Small intestine (tissue), 7 donors: ENCODE results near the gene SUPT16H. TPM values are rescaled to one million over a fixed set of nuclear protein-coding genes. Genes with fewer than 3 reads are reported as not detected.
A peak's percentile ranks its signal among the peaks of the same experiment; 100 is the strongest.

ENCODE experiments used
- DNase-seq, 2 donors: peaks; one replicate each; pipeline versions ENCODE4 v3.0.0 to v3.0.0-alpha.2; 2013
- FAIRE-seq: peaks from 2 replicates; lab custom pipeline; 2012; peaks lifted over from hg19 to GRCh38; lab: Jason Lieb, UNC
- H3K27ac ChIP-seq, 3 donors: one replicate each; pipeline ENCODE4 v1.5.1; 2013; ENCODE audit warnings: low read length in 2 of 3, mild to moderate bottlenecking in 2 of 3, control low read depth in 1 of 3, inconsistent platforms in 1 of 3, low read depth in 1 of 3, moderate library complexity in 1 of 3
- H3K27me3 ChIP-seq, 3 donors: one replicate each; pipeline ENCODE4 v1.6.1; 2013; ENCODE audit warnings: low read length in 3 of 3, inconsistent platforms in 1 of 3; ENCODE audit not compliant: control insufficient read depth in 3 of 3, insufficient read depth in 3 of 3
- H3K36me3 ChIP-seq, 3 donors: one replicate each; pipeline ENCODE4 v1.6.1; 2013; ENCODE audit warnings: low read length in 3 of 3, inconsistent platforms in 1 of 3, low read depth in 1 of 3, mild to moderate bottlenecking in 1 of 3, moderate library complexity in 1 of 3; ENCODE audit not compliant: control insufficient read depth in 3 of 3, insufficient read depth in 2 of 3
- H3K4me1 ChIP-seq, 3 donors: one replicate each; pipeline ENCODE4 v1.6.1; 2013; ENCODE audit warnings: low read length in 2 of 3, inconsistent platforms in 1 of 3, low read depth in 1 of 3, mild to moderate bottlenecking in 1 of 3, moderate library complexity in 1 of 3; ENCODE audit not compliant: control insufficient read depth in 3 of 3, insufficient read depth in 2 of 3
- H3K4me3 ChIP-seq, 3 donors: one replicate each; pipeline ENCODE4 v1.5.1; 2013; ENCODE audit warnings: low read length in 3 of 3, control low read depth in 1 of 3, inconsistent platforms in 1 of 3, low read depth in 1 of 3, mild to moderate bottlenecking in 1 of 3, moderate library complexity in 1 of 3
- H3K9me3 ChIP-seq, 2 donors: one replicate each; pipeline ENCODE4 v1.6.1; 2013; ENCODE audit warnings: low read depth in 1 of 2, low read length in 1 of 2; ENCODE audit not compliant: control insufficient read depth in 2 of 2, insufficient read depth in 1 of 2
- WGBS, 3 donors: extraction: QIAGEN DNeasy Blood & Tissue Kit; methylation state at CpG; one replicate each; pipeline ENCODE4 v1.1.7; 2013; 5-methylcytosine and 5-hydroxymethylcytosine counted together
- polyA plus RNA-seq, 4 donors: library from polyadenylated mRNA; stranded (reverse) in 3 of 4; unstranded in 1 of 4; fragments of 200-250 nt in 3 of 4; fragments of 120-200 nt in 1 of 4; gene quantifications; one replicate each; pipeline versions ENCODE4 v1.2.1 to v1.2.3, GENCODE V29; 2013
- donor health status: healthy with polysubstance abuse.
- donor health status: control.
- donor health status: control.
- donor health status: Bipolar disorder and iron deficiency.
- donor health status: healthy.

The SUPT16H gene
- polyA plus RNA-seq, 4 donors = 27.7 to 78.9 (median 46.6) TPM

DNA sequence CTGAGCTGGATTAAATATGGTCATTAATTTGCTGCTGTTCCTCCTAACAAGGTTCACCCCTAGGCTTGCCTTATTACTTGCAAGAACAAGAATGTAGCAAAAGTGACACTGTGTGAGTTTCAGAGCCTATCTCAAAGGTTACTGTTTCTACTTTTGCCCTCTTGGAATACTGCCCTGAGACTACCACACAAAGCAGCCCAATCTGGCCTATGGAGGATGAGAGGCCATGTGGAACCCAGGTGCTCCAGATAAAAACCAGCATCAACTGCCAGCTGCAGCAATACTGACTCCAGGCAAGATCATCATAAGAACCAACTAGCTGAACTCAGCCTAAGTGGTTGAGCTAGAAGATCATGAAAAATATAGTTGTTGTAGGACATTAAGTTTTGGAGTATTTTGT, 22.4 kb upstream of the SUPT16H start:
- FAIRE-seq (no peak), DNase-seq (no peak)
- H3K9me3 ChIP-seq = no peaks in the 10 kb centered on the region
- no peaks in the 10 kb centered on the region for H3K4me1 ChIP-seq
- no peaks in the 10 kb centered on the region for H3K27me3 ChIP-seq
- no peak overlapping the region for H3K4me3 ChIP-seq
- no peak overlapping the region for H3K27ac ChIP-seq
- H3K36me3 ChIP-seq = peaks cover 31 to 40% (median 32%) of the 10 kb centered on the region in 3 donors

DNA sequence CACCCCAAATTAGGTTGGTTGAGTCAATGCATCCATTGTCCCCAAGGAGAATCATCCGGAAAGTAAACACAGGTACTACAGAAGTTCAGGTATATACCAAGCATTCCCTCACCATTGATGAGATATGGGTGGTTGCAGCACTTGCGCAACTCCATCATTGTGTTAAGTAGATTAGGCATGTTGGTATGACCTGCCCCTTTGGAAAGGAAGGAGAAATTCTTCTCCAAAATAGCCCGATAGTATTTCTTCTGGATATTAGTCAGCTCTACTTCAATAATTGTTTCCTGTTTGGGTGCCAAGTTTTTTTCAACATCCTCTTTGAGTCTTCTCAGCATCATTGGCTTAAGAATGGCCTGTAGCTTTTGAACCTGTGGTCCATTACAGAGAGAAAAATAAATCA, 21.3 kb upstream of the SUPT16H start:
- H3K4me1 ChIP-seq = no peaks in the 10 kb centered on the region
- no peaks in the 10 kb centered on the region for H3K27me3 ChIP-seq
- H3K9me3 ChIP-seq = no peaks in the 10 kb centered on the region
- no peak overlapping the region for H3K4me3 ChIP-seq
- no peak for FAIRE-seq
- H3K27ac ChIP-seq = no peak overlapping the region
- 73 to 93% (median 84%) methylated on average over 3 of the region's 3 CpGs for WGBS, 3 donors
- no peak for DNase-seq
- H3K36me3 ChIP-seq = peaks cover 36 to 38% (median 38%) of the 10 kb centered on the region in 3 donors

DNA sequence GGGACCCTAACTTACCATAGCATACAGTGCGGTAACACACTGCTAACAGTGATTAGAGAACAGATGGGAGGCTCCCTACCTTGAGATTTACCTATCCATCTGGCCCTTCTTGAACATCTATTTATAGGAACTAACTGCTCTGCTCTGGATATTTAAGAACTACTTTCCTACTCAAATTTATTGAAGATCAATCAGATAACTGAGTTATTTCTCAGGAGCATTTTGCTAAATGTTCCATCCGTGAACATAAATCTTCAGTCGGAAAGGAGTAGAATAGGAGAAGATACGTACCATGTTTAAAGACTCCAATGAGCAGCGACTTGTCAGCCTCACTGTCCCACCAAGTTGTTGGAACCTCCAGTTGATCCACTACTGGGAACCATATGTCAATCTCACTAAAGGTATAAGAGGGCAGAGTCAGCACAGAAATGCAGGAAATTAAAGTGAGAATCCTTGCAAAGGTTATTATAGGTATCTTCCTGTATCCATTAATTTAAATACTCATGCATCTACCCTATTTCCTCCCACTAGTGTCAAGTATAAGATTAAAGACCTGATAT, 15.6 kb upstream of the SUPT16H start:
- peaks cover 40 to 48% (median 42%) of the 10 kb centered on the region in 3 donors for H3K36me3 ChIP-seq
- no peak overlapping the region for H3K4me3 ChIP-seq
- no peaks in the 10 kb centered on the region for H3K4me1 ChIP-seq
- no peaks in the 10 kb centered on the region for H3K9me3 ChIP-seq
- FAIRE-seq (no peak), DNase-seq (no peak)
- 96 to 99% (median 97%) methylated on average over 5 of the region's 5 CpGs for WGBS, 3 donors
- no peaks in the 10 kb centered on the region for H3K27me3 ChIP-seq
- no peak overlapping the region for H3K27ac ChIP-seq

DNA sequence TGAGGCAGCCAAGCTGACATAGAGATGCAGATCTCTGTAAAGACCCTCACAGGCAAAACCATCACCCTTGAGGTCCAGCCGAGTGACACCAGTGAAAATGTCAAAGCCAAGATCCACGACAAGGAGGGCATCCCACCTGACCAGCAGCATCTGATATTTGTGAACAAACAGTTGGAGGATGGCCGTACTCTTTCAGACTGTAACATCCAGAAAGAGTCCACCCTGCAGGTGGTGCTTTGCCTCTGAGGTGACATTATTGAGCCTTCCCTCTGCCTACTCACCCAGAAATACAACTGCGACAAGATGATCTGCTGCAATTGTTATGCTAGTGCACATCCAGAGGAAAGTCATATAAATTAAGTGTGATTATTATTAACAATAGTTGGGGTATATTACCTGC, 15.1 kb upstream of the SUPT16H start:
- Histone ChIP-seq H3K4me1 (no peaks in the 10 kb centered on the region), H3K9me3 (no peaks in the 10 kb centered on the region), H3K27me3 (no peaks in the 10 kb centered on the region), H3K27ac (no peak overlapping the region), H3K4me3 (no peak overlapping the region), H3K36me3 (peaks cover 44 to 49% (median 46%) of the 10 kb centered on the region in 3 donors)
- DNase-seq (no peak), FAIRE-seq (no peak)
- WGBS, 3 donors = 96 to 97% (median 97%) methylated on average over 4 of the region's 4 CpGs

DNA sequence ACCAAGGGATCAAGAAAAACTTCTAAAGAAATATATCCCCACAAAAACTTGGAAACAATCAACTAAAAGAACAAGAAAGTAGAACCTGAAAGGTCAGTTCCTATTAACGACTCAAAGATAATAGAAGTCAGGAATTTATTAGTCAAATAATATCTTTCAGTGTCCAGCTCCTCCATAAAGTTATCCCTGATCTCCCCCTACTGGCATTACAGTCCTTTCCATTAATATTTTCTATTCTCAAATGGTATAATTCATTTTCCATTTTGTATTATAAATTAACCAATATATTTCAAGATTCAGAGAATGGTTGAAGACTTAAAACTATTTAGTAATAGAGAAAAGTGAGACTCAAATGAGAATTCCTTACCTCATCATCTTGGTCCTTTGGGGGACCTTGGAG, 11.6 kb upstream of the SUPT16H start:
- Histone ChIP-seq H3K27me3 (no peaks in the 10 kb centered on the region), H3K27ac (no peak overlapping the region), H3K9me3 (no peaks in the 10 kb centered on the region), H3K4me3 (no peak overlapping the region), H3K4me1 (no peaks in the 10 kb centered on the region), H3K36me3 (peaks cover 37 to 47% (median 45%) of the 10 kb centered on the region in 3 donors)
- WGBS, 3 donors = 0 to 31% (median 22%) methylated on average over 1 of the region's 1 CpG
- FAIRE-seq (no peak), DNase-seq (no peak)

DNA sequence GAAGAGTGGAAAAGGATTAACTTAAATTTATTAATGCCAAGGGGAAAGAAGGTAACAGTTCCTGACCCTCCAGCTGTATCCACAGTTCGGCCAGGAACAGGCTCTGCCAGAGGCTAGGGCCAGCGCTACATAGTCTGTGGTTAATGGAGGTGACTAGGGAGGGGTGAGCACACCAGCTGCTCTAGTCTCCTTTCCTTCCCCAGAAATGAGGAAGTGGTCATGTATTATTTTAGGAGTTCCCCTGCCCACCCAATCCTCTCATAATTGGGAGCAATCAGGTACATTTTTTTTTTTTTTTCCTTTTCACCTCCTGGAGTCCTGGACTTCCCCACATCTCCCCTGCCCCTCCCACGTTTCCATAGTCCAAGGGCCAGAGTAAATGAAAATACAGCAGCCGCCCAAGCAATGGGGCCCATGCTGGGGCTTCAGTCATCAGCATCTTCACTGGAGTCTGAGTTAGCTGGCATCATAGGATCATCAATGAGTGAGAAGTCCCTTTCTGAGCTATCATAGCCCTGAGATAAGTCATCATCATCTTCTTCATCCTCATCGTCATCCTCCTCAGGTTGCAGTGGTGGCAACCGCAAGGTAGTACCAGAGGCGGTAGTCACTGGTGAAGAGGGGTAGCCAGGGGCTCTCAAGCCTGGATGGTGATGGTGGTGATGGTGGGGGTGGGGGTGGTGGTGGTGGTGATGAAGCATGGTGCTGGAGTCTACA, 1.5 kb upstream of the SUPT16H start:
- H3K27ac ChIP-seq = peak overlapping the region in 1 of 3 donors; percentile 81
- no peak for FAIRE-seq

DNA sequence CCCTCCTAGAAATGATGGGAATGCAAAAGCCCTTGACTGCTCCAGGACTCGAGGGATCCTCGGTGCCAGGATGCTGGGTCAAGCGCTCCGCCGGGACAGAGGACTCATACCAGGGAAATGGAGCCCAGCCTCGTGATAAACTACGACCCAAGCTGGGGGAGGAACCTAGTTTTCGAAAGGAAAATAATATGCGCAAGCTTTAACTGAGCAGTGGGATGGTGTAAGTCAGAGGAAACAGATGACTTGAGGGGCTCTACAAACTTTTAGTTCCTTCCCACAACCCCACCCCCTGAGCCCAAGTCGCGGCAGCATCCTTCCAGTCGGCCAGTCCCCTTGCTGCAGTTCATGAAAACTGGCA, 654 bp upstream of the SUPT16H start:
- DNase-seq = no peak
- no peaks in the 10 kb centered on the region for H3K27me3 ChIP-seq

More for the DNA sequence above, 1.5 kb upstream of the SUPT16H start:
- peaks cover 0 to 8% (median 0%) of the 10 kb centered on the region in 3 donors for H3K4me1 ChIP-seq
- H3K27me3 ChIP-seq = no peaks in the 10 kb centered on the region
- no peak overlapping the region for H3K4me3 ChIP-seq
- H3K9me3 ChIP-seq = no peaks in the 10 kb centered on the region
- DNase-seq = peak in 1 of 2 donors; percentile 42
- H3K36me3 ChIP-seq = peaks cover 0 to 34% (median 7%) of the 10 kb centered on the region in 3 donors
- 74 to 79% (median 74%) methylated on average over 7 of the region's 7 CpGs for WGBS, 3 donors

DNA sequence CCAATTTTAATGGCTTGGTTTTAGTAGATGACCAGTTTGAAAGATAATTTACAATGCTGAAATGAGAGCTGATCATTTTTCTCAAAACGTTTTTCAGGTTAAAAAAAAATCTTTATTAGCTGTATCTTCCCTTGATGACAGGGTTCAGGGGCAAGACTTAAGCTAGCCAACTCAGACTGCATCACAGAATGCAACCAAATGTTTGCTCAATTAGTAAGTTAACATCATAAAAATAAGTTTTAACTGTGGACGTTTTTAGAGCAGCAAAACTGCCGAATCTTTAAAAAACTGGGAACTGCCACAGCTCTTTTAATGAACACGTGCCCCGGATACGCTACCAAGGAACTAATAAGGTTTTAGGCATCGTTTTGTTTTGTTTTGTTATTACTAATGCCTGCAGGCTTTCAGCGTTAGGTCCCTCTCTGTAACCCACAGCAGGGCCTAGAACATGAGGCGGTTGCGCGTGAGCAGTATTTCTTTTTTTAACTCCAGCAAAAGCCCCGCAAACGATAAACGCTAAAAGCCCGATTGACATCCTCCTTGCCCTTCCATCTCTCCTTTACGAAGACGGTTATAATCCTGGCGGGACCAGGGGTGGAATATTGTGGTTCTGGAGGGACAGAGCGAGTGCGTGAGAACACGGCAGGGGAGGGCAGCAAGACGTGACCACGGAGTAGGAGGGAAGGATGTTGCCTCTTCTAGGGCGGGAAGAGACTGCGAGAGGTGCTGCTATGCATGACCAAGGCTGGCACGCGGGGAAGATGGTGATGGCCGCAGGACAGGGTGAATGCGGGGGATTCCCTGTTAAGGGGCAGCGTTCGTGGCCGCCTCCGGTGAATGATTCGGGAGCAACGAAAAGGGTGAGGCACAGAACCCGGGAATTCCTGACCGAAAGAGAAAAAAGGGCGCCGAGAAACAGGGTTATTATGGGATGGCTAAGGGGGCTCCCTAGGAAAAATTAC, 652 bp downstream of the SUPT16H start:
- Histone ChIP-seq H3K9me3 (no peaks in the 10 kb centered on the region), H3K4me3 (peak overlapping the region; percentile 59 to 68 (median 64)), H3K27me3 (no peaks in the 10 kb centered on the region), H3K27ac (peak overlapping the region; percentile 27 to 86 (median 81)), H3K4me1 (peaks cover 0 to 8% (median 0%) of the 10 kb centered on the region in 3 donors), H3K36me3 (peaks cover 0 to 22% (median 2%) of the 10 kb centered on the region in 3 donors)
- FAIRE-seq (no peak), DNase-seq (peak; percentile 36 to 63)
- 0 to 1% (median 1%) methylated on average over 39 of the region's 39 CpGs for WGBS, 3 donors

More for the DNA sequence above, 654 bp upstream of the SUPT16H start:
- WGBS, 3 donors = 1% methylated on average over 12 of the region's 12 CpGs
- peak overlapping the region; percentile 44 to 86 (median 81) for H3K27ac ChIP-seq
- H3K4me1 ChIP-seq = peaks cover 0 to 8% (median 0%) of the 10 kb centered on the region in 3 donors
- FAIRE-seq = no peak
- H3K36me3 ChIP-seq = peaks cover 0 to 29% (median 6%) of the 10 kb centered on the region in 3 donors
- peak overlapping the region; percentile 59 to 68 (median 64) for H3K4me3 ChIP-seq
- no peaks in the 10 kb centered on the region for H3K9me3 ChIP-seq
